HepG2 (cell line): Measurements from ENCODE around the gene ALG14. TPM values are rescaled to one million over a fixed set of nuclear protein-coding genes. Genes with fewer than 3 reads are reported as not detected.

Experiments
- GPN1 ChIP-seq: sonication (generic); formaldehyde crosslinking; IDR thresholded peaks from 2 replicates; pipeline ENCODE4 v1.5.1; 2020; ENCODE audit warnings: missing genetic modification reagents, borderline replicate concordance
- MAFK ChIP-seq, 2 experiments: IDR thresholded peaks in 1 of 2; conservative IDR thresholded peaks in 1 of 2; 2 replicates each; pipeline ENCODE4 v1.6.1; 2011; ENCODE audit warnings: improper control_type of control experiment in 2 of 2, low read length in 2 of 2
- NAIF1 ChIP-seq: sonication (generic); formaldehyde crosslinking; IDR thresholded peaks from 2 replicates; pipeline ENCODE4 v1.5.0; 2020; ENCODE audit warnings: mild to moderate bottlenecking, missing genetic modification reagents, borderline replicate concordance
- PHB2 ChIP-seq: fragments of 450-650 bp; IDR thresholded peaks from 2 replicates; pipeline ENCODE4 v1.6.1; 2018; ENCODE audit not compliant: partially characterized antibody
- PHF21A ChIP-seq: sonication (generic); formaldehyde crosslinking; IDR thresholded peaks from 2 replicates; pipeline ENCODE4 v1.5.0; 2020; ENCODE audit warnings: mild to moderate bottlenecking, missing genetic modification reagents
- SIX1 ChIP-seq: sonication (generic); formaldehyde crosslinking; IDR thresholded peaks from 2 replicates; pipeline ENCODE4 v1.4.0; 2020; ENCODE audit warnings: missing genetic modification reagents, borderline replicate concordance
- SPEN ChIP-seq: sonication (generic); formaldehyde crosslinking; IDR thresholded peaks from 2 replicates; pipeline ENCODE4 v1.5.1; 2020; ENCODE audit warnings: low read depth, mild to moderate bottlenecking, missing genetic modification reagents
- STAG1 ChIP-seq: sonication (generic); formaldehyde crosslinking; IDR thresholded peaks from 2 replicates; pipeline ENCODE4 v1.4.0; 2020; ENCODE audit warnings: missing genetic modification reagents
- TBX2 ChIP-seq: sonication (generic); formaldehyde crosslinking; IDR thresholded peaks from 2 replicates; pipeline ENCODE4 v1.5.0; 2020; ENCODE audit warnings: missing genetic modification reagents, mild to moderate bottlenecking, borderline replicate concordance
- ZFP1 ChIP-seq: IDR thresholded peaks from 2 replicates; pipeline ENCODE4 v1.6.1; 2016
- ZKSCAN5 ChIP-seq: sonication (generic); formaldehyde crosslinking; IDR thresholded peaks from 2 replicates; pipeline ENCODE4 v1.5.1; 2020; ENCODE audit warnings: mild to moderate bottlenecking, missing genetic modification reagents
- ZNF101 ChIP-seq: sonication (generic); formaldehyde crosslinking; IDR thresholded peaks from 2 replicates; pipeline ENCODE4 v1.4.0; 2020; ENCODE audit warnings: mild to moderate bottlenecking, low read depth, missing genetic modification reagents, borderline replicate concordance
- ZNF205 ChIP-seq: IDR thresholded peaks from 2 replicates; pipeline ENCODE4 v1.6.1; 2018; ENCODE audit warnings: missing biosample characterization, missing genetic modification reagents
- ZNF296 ChIP-seq: sonication (generic); formaldehyde crosslinking; conservative IDR thresholded peaks from 2 replicates; pipeline ENCODE4 v1.5.0; 2020; ENCODE audit warnings: mild to moderate bottlenecking, missing genetic modification reagents
- ZNF460 ChIP-seq: sonication (generic); formaldehyde crosslinking; IDR thresholded peaks from 2 replicates; pipeline ENCODE4 v1.5.1; 2020; ENCODE audit warnings: missing genetic modification reagents, mild to moderate bottlenecking, borderline replicate concordance
- ZNF619 ChIP-seq: sonication (generic); formaldehyde crosslinking; IDR thresholded peaks from 2 replicates; pipeline ENCODE4 v1.4.0; 2020; ENCODE audit warnings: mild to moderate bottlenecking, missing genetic modification reagents
- polyA plus RNA-seq, 8 experiments: library from polyadenylated mRNA; depleted of rRNA in 3 of 8; stranded (reverse) in 7 of 8; unstranded in 1 of 8; fragments of >200 nt; fragmentation: Illumina TruSeq in 4 of 8; extraction: Trizol in 4 of 8; gene quantifications; 2 replicates each; pipeline versions ENCODE4 v1.2.1 to v1.2.3, GENCODE V29; 2011 to 2016; ENCODE audit warnings: low read depth in 4 of 8, missing spikeins in 1 of 8, mixed read lengths in 1 of 8; ENCODE audit not compliant: insufficient read depth in 1 of 8
- total RNA-seq, 5 experiments: library from RNA; depleted of rRNA; stranded (reverse); fragments of >200 nt; fragmentation: Illumina TruSeq; extraction: Trizol; gene quantifications; 2 replicates each; pipeline ENCODE4 v1.2.3, GENCODE V29; 2016; ENCODE audit warnings: low read depth in 1 of 5
- TF ChIP-seq, protein P1 (sequence below): sonication (generic); formaldehyde crosslinking; IDR thresholded peaks from 2 replicates; pipeline ENCODE4 v1.9.0; 2021; ENCODE audit warnings: missing genetic modification reagents, borderline replicate concordance
- TF ChIP-seq, protein P2 (sequence below): sonication (generic); formaldehyde crosslinking; IDR thresholded peaks from 2 replicates; pipeline ENCODE4 v1.5.1; 2020; ENCODE audit warnings: mild to moderate bottlenecking, missing genetic modification reagents
- TF ChIP-seq, protein P3 (sequence below): sonication (generic); formaldehyde crosslinking; IDR thresholded peaks from 2 replicates; pipeline ENCODE4 v1.4.0; 2020; ENCODE audit warnings: missing genetic modification reagents, borderline replicate concordance

Gene ALG14
- total and polyA plus RNA-seq, 2 of the 13 experiments (the other 11 are each of a cell fraction or from before 2014, with no cell fraction given), result 4.5 to 12.7 TPM

DNA sequence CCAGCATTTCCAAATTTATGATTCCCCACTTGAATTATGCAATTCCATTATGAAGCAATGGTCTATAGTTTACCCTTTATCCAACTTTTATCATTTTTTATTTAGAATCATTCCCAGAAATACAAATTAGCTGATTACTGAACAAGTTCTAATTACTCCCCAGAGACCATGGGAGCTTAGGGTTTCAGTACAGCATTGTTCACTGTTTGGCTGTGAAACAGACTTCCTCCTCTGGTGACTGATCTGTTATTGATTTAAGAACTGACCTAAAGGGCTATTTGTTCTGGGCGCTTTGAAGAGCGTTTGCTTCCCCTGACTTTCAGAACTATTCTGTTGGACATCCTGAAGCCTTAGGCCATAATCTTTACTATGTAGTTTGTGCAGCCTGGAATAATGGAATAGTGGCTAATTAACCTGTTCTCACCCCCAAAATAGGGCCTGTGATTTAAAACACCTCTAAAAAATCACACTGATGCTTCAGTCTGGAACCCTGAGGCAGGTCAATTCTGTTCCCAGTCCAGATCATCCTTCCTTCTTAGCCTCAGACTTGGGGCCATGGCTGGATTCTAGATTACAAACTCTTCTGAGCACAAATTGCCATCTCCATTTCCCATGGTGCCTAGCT, 58.7 kb downstream of the ALG14 start (continued):
- no peak for TF ChIP-seq GPN1
- no peak for TF ChIP-seq PHB2
- TF ChIP-seq ZKSCAN5, result no peak
- no peak for TF ChIP-seq ZNF619 (CRISPR knock-in tag)
- TF ChIP-seq, protein P1, sequence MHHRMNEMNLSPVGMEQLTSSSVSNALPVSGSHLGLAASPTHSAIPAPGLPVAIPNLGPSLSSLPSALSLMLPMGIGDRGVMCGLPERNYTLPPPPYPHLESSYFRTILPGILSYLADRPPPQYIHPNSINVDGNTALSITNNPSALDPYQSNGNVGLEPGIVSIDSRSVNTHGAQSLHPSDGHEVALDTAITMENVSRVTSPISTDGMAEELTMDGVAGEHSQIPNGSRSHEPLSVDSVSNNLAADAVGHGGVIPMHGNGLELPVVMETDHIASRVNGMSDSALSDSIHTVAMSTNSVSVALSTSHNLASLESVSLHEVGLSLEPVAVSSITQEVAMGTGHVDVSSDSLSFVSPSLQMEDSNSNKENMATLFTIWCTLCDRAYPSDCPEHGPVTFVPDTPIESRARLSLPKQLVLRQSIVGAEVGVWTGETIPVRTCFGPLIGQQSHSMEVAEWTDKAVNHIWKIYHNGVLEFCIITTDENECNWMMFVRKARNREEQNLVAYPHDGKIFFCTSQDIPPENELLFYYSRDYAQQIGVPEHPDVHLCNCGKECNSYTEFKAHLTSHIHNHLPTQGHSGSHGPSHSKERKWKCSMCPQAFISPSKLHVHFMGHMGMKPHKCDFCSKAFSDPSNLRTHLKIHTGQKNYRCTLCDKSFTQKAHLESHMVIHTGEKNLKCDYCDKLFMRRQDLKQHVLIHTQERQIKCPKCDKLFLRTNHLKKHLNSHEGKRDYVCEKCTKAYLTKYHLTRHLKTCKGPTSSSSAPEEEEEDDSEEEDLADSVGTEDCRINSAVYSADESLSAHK (CRISPR knock-in tag), result no peak
- peak; percentile 71; the same call in 1 of the 2 replicates for TF ChIP-seq SIX1 (CRISPR knock-in tag)
- TF ChIP-seq, protein P2, sequence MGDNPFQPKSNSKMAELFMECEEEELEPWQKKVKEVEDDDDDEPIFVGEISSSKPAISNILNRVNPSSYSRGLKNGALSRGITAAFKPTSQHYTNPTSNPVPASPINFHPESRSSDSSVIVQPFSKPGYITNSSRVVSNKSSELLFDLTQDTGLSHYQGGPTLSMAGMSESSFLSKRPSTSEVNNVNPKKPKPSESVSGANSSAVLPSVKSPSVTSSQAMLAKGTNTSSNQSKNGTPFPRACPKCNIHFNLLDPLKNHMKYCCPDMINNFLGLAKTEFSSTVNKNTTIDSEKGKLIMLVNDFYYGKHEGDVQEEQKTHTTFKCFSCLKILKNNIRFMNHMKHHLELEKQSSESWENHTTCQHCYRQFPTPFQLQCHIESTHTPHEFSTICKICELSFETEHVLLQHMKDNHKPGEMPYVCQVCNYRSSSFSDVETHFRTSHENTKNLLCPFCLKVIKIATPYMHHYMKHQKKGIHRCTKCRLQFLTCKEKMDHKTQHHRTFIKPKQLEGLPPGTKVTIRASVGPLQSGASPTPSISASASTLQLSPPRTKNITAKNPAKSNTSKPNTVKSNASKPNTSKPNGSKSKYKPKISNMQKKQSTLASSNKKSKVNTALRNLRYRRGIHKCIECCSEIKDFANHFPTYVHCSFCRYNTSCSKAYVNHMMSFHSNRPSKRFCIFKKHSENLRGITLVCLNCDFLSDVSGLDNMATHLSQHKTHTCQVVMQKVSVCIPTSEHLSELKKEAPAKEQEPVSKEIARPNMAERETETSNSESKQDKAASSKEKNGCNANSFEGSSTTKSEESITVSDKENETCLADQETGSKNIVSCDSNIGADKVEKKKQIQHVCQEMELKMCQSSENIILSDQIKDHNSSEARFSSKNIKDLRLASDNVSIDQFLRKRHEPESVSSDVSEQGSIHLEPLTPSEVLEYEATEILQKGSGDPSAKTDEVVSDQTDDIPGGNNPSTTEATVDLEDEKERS (CRISPR knock-in tag), result no peak
- TF ChIP-seq, protein P3, sequence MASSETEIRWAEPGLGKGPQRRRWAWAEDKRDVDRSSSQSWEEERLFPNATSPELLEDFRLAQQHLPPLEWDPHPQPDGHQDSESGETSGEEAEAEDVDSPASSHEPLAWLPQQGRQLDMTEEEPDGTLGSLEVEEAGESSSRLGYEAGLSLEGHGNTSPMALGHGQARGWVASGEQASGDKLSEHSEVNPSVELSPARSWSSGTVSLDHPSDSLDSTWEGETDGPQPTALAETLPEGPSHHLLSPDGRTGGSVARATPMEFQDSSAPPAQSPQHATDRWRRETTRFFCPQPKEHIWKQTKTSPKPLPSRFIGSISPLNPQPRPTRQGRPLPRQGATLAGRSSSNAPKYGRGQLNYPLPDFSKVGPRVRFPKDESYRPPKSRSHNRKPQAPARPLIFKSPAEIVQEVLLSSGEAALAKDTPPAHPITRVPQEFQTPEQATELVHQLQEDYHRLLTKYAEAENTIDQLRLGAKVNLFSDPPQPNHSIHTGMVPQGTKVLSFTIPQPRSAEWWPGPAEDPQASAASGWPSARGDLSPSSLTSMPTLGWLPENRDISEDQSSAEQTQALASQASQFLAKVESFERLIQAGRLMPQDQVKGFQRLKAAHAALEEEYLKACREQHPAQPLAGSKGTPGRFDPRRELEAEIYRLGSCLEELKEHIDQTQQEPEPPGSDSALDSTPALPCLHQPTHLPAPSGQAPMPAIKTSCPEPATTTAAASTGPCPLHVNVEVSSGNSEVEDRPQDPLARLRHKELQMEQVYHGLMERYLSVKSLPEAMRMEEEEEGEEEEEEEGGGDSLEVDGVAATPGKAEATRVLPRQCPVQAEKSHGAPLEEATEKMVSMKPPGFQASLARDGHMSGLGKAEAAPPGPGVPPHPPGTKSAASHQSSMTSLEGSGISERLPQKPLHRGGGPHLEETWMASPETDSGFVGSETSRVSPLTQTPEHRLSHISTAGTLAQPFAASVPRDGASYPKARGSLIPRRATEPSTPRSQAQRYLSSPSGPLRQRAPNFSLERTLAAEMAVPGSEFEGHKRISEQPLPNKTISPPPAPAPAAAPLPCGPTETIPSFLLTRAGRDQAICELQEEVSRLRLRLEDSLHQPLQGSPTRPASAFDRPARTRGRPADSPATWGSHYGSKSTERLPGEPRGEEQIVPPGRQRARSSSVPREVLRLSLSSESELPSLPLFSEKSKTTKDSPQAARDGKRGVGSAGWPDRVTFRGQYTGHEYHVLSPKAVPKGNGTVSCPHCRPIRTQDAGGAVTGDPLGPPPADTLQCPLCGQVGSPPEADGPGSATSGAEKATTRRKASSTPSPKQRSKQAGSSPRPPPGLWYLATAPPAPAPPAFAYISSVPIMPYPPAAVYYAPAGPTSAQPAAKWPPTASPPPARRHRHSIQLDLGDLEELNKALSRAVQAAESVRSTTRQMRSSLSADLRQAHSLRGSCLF (CRISPR knock-in tag), result no peak
- TF ChIP-seq ZNF460 (CRISPR knock-in tag), result no peak
- no peak for TF ChIP-seq ZNF296 (CRISPR knock-in tag)
- peak; percentile 19; the same call in 1 of the 2 replicates for TF ChIP-seq STAG1 (CRISPR knock-in tag)
- no peak for TF ChIP-seq NAIF1
- peak; percentile 99 for TF ChIP-seq TBX2 (CRISPR knock-in tag)
- TF ChIP-seq SPEN (CRISPR knock-in tag), result no peak; the same call in 1 of the 2 replicates
- no peak for TF ChIP-seq ZNF101
- peak; percentile 72 for TF ChIP-seq PHF21A (CRISPR knock-in tag)
- TF ChIP-seq ZFP1 (CRISPR knock-in tag), result 0 out of 2 replicates have a peak, but pooled peaks have one; percentile 42
- TF ChIP-seq ZNF205 (CRISPR knock-in tag), result peak; percentile 98
- no peak for TF ChIP-seq MAFK (conservative IDR thresholded peaks at IDR 0.05 in 1 of 2, IDR thresholded peaks at IDR 0.05 in 1 of 2; ENCODE audit: low read length in 2 of 2)
